Measurements from ENCODE around the gene HOXA5.
A peak's percentile ranks its signal among the peaks of the same experiment; 100 is the strongest.

The HOXA5 gene

GRCh38 chr7:27153526-27153925 is 10.0 kb upstream of the HOXA5 start:
- peak overlapping the region; percentile 97 for H3K4me3 Mint-ChIP-seq
- H3K4me1 Mint-ChIP-seq = peaks cover 33% of the 10 kb centered on the region
- DNase-seq = no peak
- peaks cover 4% of the 10 kb centered on the region for H3K9me3 Mint-ChIP-seq
- H3K36me3 Mint-ChIP-seq (ENCODE audit: low read depth) = peaks cover 63% of the 10 kb centered on the region
- TF ChIP-seq, protein P1, sequence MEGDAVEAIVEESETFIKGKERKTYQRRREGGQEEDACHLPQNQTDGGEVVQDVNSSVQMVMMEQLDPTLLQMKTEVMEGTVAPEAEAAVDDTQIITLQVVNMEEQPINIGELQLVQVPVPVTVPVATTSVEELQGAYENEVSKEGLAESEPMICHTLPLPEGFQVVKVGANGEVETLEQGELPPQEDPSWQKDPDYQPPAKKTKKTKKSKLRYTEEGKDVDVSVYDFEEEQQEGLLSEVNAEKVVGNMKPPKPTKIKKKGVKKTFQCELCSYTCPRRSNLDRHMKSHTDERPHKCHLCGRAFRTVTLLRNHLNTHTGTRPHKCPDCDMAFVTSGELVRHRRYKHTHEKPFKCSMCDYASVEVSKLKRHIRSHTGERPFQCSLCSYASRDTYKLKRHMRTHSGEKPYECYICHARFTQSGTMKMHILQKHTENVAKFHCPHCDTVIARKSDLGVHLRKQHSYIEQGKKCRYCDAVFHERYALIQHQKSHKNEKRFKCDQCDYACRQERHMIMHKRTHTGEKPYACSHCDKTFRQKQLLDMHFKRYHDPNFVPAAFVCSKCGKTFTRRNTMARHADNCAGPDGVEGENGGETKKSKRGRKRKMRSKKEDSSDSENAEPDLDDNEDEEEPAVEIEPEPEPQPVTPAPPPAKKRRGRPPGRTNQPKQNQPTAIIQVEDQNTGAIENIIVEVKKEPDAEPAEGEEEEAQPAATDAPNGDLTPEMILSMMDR (IDR thresholded peaks at IDR 0.05) = no peak
- peak overlapping the region; percentile 86 for H3K27ac Mint-ChIP-seq
- peaks cover 8% of the 10 kb centered on the region for H3K27me3 Mint-ChIP-seq (ENCODE audit: low read depth, poor library complexity)

GRCh38 chr7:27152816-27153442 is 9.4 kb upstream of the HOXA5 start:
- Mint-ChIP-seq H3K9me3 (peaks cover 4% of the 10 kb centered on the region), H3K27ac (peak overlapping the region; percentile 100), H3K36me3 (ENCODE audit: low read depth) (peaks cover 69% of the 10 kb centered on the region), H3K4me1 (peaks cover 28% of the 10 kb centered on the region), H3K27me3 (ENCODE audit: low read depth, poor library complexity) (peaks cover 8% of the 10 kb centered on the region), H3K4me3 (peak overlapping the region; percentile 97)
- TF ChIP-seq, protein P1 (IDR thresholded peaks at IDR 0.05) = no peak
- no peak for DNase-seq

GRCh38 chr7:27151931-27152815 is 8.7 kb upstream of the HOXA5 start, which contains the start of gene HOXA3:
TSS of gene HOXA3 (minus strand) at chr7:27152583. CDS start at chr7:27110640, 41,943 bp downstream.
- peak; percentile 69 for DNase-seq
- Mint-ChIP-seq H3K4me1 (peaks cover 24% of the 10 kb centered on the region), H3K9me3 (peaks cover 4% of the 10 kb centered on the region), H3K27me3 (ENCODE audit: low read depth, poor library complexity) (peaks cover 8% of the 10 kb centered on the region), H3K36me3 (ENCODE audit: low read depth) (peaks cover 74% of the 10 kb centered on the region), H3K27ac (peak within 1 kb of the TSS; percentile 100), H3K4me3 (peak within 1 kb of the TSS; percentile 97)
- TF ChIP-seq, protein P1 (IDR thresholded peaks at IDR 0.05) = no peak

- peaks cover 4% of the 10 kb centered on the region for H3K9me3 Mint-ChIP-seq
- peaks cover 32% of the 10 kb centered on the region for H3K4me1 Mint-ChIP-seq
- H3K27ac Mint-ChIP-seq = peak overlapping the region; percentile 100
- TF ChIP-seq, protein P1 (IDR thresholded peaks at IDR 0.05) = no peak
- peak overlapping the region; percentile 97 for H3K4me3 Mint-ChIP-seq
- peak; percentile 35 for DNase-seq
- H3K36me3 Mint-ChIP-seq (ENCODE audit: low read depth) = peaks cover 81% of the 10 kb centered on the region
- H3K27me3 Mint-ChIP-seq (ENCODE audit: low read depth, poor library complexity) = peaks cover 9% of the 10 kb centered on the region
Observed at GRCh38 chr7:27151341-27151930, 8.0 kb upstream of the HOXA5 start.

DNA sequence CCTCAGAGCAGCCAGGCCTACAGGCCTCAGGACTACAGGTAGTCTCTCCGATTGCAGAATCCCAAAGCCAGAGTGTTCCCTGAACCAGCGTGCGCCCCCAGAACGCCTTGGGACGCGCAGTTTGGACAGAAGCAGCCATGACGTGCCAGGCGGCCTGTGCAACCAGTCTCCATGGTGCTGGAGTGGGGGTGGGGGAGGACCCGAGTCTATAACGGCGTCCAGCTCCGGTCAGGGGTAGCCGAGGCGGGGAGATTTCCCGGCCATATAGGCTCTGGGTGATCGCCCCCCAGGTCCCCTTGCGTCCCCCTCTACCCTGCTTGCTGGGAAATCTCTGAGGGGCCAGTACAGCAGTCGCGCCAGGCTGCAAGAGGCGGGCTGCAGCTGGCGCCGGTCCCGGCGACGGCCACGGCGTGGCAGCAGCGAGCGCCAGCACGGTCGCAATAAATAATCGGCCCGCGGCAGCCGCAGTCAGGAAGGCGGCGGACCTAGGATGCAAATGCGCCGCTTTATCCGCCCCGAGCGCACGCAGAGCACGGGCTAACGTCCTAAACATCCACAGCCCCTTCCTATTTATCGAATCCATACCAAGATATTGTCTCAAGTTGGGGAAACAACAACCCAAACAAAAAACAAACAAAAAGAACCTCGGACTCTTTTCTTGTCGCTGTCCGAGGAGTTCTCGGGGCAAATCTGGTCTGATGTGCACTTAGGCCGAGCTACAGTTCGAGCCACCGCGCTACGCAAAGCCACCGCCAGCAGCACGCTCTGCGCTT is 7.3 kb upstream of the HOXA5 start:
- peak; percentile 82 for DNase-seq
- Mint-ChIP-seq H3K27me3 (ENCODE audit: low read depth, poor library complexity) (peaks cover 15% of the 10 kb centered on the region), H3K4me1 (peaks cover 39% of the 10 kb centered on the region), H3K9me3 (peaks cover 4% of the 10 kb centered on the region), H3K4me3 (peak overlapping the region; percentile 97), H3K36me3 (ENCODE audit: low read depth) (peaks cover 88% of the 10 kb centered on the region), H3K27ac (peak overlapping the region; percentile 100)
- TF ChIP-seq, protein P1 (IDR thresholded peaks at IDR 0.05) = peak; percentile 79

All from nephron progenitor cell (in vitro differentiated cells).